ENCODE measurements around the gene CYYR1. TPM values are rescaled to one million over a fixed set of nuclear protein-coding genes. Genes with fewer than 3 reads are reported as not detected.

Gene CYYR1
- total RNA-seq = 24.1 and 28.2 TPM in 2 replicates

DNA sequence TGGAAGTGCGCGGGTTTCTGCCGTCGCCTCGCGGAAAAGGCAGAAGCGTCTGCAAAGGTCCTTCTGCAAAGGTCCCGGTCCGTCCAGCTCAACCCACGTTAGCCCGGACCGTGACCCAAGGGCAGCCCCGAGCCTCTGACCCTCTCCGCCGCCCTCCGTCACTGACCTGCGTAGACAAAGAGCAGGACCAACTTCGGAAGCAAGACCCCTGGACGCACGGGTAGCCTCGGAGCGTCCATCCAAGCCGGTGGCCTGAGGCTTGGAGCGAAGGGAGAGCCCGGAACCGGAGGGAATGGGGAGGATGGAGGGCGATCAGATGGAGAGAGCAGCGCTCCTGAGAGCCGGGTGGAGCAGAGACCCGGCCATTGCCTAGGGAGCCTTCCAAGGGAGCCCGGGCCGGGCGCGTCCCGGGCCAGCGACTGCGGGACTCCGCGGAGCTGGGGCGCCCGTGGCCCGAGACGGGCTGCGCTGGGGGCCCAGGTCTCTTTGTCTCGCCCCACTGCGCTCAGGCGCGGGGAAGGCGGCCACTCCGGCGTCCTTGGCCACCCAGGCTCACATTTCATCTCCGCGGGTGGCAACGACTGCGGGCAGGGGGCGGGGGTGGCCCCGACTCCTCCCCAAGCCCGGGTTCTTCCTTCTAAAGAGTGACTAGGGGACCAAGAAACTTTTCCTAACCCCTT lies at the start of gene CYYR1:
Gene CYYR1 (minus strand): TSS at position 585 of the 680 bp plus-strand sequence. CDS start 346 bp downstream, at position 239.
- DNase-seq (ENCODE audit: extremely low read depth, low read depth, low spot score) = no peak

DNA sequence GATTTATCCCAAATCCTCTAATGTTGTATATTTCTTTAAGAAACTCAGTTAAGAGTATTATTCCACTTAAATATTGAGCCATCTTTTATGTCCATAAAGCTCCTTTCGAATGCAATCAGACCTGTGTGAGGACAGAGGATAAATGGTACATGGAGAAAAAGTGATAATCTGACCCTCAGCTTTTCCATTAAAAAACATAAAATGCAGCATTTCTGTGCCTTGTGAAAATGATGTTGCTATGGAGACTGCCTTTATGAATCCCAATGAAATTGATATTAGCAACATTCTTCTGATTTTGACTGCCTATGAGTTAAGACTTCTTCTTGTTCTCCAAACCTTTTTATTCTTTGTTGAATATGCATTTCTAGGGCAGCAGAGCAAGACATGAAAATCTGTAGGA lies 44.1 kb upstream of the CYYR1 start:
- DNase-seq (ENCODE audit: extremely low read depth, low read depth, low spot score) = no peak

DNA sequence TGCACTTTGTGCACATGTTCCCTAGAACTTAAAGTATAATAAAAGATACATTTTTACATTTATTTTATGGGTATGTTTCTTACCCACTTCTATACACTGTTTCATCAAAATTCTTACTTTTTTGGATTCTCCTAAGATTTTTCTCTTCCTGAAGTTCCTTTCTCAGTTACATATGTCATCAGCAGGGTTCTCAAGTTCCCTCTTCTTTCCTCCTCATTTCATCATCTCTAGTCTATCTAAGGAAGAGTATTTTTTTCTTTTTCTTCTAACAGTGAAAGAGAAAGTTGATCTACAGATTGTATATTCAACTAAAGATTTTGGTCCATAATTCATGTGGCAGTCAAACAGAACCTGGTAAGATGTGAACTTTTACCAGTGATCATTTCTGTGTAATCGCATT lies 41.2 kb upstream of the CYYR1 start:
- no peak for DNase-seq (ENCODE audit: extremely low read depth, low read depth, low spot score)

DNA sequence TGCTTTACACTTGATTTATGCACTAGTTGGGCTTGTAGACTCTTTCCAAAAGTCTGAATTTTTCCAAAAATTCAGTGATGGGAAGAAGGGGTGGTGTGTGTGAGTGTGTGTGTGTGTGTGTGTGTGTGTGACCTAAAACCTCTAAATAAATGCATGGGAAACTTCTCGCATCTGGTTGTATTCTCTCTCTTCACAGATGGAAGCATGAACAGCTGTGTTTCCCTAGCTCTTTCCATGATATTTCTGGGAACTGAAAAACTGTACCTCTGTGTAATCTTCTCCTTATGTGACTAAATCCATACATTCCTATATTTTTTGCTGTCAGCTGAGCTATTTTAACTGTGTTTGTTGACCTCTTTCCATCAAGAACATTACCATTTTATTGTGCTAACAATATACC lies 26.2 kb upstream of the CYYR1 start:
- DNase-seq (ENCODE audit: extremely low read depth, low read depth, low spot score) = no peak

DNA sequence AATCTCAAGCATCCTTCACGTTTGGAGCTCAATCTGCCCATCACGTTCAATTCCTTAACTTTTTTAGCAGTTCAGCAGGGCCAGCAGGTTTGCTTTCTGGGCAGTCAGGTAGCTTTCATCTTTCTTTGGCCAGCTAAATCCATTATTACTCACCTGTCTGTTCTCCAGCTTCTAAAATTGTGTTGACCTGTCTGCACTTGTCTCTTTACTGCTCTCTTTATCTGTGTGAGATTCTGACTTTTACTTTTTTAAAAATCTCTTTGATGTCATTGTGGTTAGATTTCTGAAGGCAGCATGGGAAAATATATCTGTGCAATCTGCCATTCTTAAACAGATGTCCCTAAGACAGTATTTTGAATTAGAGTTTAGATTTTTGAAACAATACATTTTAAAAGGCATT lies 24.9 kb upstream of the CYYR1 start:
- no peak for DNase-seq (ENCODE audit: extremely low read depth, low read depth, low spot score)

DNA sequence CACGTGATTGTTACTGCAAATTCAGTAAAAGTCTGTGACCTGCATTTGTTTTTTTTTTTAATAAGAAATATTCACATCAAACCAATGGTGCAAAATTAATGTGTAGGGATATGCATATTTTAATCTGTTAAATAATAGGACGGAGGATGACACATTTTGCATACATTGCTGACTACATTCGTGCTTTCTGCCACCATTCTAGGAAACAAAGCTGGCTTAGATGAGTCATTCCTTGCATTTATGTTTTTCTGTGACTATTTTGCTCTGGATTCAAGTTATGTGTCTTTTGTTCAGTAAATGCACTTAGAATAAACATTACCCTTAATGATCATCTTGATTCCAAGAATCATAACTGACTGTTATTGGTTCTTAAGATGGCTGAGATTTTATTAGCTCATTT lies 23.9 kb upstream of the CYYR1 start:
- no peak for DNase-seq (ENCODE audit: extremely low read depth, low read depth, low spot score)

DNA sequence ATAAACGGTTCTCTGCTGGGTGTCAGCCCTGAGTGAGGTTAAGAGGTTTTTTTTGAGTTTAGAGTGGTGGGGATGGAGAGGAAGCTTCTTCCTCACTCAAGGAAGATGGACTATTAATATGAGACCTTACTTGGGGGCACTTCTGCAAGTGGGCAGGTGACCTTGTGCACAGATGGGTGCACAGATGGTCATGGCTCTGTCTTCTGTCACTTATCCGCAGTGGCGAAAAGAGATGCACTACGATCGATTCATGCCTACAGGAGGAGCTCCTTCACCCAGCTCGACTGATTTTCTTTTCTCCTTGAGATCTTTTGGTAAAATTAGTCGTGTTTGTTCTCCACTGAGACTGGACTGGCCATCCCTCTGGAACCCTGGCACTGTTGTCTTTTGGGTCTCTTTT lies 22.9 kb upstream of the CYYR1 start:
- DNase-seq (ENCODE audit: extremely low read depth, low read depth, low spot score) = no peak

DNA sequence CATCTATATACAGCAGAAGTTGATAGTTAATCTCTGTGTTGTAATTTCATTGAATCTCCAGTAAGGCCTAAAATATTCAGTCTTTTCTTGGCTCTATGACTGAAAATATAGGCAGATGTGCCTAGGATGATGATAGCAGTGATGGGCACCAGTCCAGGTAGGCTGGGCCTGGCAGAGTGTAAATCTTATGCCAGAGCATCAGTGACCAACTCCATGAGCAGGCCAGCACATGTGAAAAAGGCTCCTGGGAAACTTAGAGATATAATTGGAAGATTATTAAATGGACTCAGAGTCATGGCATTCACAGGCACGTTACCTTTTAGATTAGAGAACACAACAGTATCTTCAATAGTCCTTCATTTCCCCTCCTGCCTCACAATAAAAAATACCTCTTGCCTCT lies 20.7 kb upstream of the CYYR1 start:
- DNase-seq (ENCODE audit: extremely low read depth, low read depth, low spot score) = no peak

DNA sequence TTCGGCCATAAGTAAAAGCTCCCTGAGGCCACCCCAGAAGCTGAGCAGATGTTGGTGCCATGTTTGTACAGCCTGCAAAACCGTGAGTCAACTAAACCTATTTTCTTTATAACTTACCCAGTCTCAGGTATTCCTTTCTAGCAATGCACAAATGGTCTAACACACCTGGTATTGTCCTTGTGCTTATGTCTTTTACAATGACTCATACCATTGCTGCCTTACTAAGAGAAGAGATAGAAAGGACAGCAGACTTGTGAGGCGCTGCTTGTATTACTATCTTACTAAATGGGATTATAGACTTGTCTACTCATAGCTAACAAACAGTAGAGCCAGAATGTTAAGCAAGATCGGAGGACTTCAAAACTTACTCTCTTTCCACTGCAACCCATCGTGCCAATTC lies 18.5 kb upstream of the CYYR1 start:
- DNase-seq (ENCODE audit: extremely low read depth, low read depth, low spot score) = no peak

DNA sequence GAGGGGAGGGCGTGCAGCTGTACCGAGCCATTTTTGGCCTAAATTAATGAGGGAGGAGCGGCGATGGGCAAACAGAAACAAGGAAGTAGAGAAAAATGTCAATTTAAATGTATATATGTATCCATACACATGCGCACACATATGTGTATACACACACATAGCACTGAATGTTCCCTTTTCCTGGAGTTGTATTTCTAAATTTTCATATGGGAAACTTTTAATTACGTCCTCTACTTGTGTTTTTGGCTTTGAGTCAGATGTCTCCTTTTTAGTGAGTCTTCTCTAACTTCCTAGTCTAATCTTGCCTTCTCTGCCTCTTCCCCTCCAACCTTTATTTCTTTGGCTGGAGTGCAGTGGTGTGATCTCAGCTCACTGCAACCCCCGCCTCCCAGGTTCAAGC lies 15.4 kb upstream of the CYYR1 start:
- no peak for DNase-seq (ENCODE audit: extremely low read depth, low read depth, low spot score)

DNA sequence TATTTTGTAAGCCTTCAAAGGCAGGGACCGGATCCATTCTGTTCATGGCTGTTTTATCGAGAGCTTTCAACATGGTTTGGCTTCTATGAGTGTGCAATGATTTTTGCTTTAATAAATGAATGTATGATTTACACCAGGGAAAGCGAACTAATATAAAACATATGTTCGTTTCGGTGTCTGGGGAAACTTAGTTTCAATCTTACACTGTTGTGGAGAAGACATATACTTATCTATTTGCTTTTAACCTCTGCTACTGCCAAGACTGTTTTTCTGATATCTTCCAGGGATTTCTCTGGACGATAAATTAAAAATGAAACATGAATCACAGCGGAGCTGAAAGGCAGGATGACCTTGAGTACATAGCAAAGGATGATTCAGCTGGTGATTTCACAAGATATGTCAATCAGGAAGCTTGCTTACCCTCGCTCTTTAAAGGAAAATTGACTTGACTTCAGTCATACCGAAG lies 14.7 kb upstream of the CYYR1 start:
- no peak for DNase-seq (ENCODE audit: extremely low read depth, low read depth, low spot score)

DNA sequence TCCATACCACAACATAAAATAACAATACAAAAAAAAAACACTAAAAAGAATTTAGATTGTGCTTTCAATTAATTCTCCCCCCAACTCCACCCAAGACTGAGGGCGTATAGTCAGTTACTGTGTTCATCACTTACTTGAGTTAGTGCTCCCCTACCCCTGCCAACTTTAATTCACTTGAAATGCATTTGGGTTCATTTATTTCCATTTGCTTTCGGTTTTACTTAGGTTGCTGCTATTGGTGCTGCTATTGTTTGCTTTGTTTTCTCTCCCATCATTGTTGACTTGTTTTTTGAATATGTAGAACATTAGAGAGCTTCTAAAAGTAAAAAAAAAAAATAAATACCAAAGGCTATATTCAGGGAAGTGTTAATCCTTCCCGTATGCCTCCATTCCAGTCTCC lies 10.7 kb upstream of the CYYR1 start:
- DNase-seq (ENCODE audit: extremely low read depth, low read depth, low spot score) = no peak

DNA sequence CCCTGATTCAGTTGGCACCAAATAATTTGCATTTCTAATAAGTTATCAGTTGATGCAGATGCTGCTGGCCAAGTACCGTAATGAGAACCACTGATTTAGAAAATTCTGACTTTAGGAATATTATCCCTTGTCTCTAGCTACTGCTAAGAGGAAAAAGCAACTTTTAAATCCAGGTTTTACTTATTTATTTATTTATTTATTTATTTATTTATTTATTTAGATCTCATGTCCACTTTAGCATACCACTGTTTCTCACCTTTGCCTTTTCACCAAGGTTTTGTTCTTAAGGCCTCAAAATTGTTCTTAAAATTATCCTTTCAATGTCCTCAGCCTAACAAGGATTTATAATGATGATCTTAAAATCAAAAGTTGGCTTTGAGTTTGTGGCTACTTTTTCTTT lies 8.7 kb upstream of the CYYR1 start:
- DNase-seq (ENCODE audit: extremely low read depth, low read depth, low spot score) = no peak

DNA sequence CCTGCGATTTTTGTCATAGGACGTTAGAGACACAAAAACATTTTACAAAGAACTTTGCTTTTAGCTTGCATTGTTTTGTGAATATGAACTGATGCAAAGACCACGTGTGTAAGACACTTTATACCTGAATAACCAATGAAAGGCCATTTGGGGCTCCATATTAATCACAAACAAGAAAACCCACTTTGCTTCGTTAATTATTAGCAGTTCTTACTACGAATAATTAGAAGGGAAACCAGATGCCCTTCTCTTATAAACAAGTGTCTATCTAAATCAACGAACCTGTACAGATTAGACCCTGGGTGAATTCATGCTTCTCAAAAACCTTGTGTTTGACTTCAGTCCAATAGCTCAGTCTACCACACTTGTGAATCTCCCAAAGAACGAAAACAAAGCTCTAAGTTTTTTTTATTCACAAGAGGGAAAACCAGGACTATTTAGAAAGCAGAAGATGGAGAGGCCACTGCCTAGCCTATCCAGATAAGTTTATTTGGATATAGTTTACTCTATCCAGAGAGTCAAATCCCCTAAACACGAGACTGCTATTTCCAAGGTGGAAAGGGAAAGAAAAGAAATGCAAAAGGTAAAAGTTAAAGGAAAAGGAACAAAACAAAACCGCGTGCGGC lies 897 bp downstream of the CYYR1 start:
- no peak for DNase-seq (ENCODE audit: extremely low read depth, low read depth, low spot score)

DNA sequence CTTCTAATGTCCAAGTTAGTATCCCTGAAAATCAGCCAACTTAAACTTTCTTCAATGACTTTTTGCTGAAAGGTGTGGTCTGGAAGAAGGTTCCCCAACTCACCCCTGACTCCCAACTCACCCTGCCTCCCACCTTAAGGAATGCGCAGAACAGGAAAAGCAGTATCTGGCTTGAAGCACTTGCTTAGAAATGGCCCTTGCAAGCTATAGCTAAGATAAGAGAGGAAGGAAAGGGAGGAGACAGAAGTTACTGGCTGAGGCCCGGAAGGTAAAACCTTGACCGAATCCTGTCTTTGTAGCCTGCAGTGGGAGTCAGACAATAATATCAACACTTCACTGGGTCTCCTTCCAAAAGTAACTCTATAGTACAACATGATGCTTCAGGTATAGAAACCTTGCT lies 2.9 kb downstream of the CYYR1 start:
- no peak for DNase-seq (ENCODE audit: extremely low read depth, low read depth, low spot score)

DNA sequence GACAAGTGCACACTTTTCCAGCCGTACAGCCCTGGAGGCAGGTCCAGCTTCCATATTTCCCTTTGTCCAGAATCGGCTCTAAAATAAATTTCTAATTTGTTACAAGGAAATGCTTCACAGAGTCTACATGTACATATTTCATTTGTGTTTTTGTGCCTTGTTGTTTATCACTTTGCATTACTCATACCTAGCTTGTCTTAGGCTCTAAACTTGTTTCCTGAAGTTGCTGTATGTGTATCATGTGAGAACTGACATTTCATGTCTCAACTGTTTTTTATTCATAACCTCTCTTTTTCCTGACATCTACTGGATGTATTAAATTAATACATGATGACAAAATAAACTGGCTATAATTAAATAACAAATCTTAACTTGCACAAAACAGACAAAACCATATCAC lies 7.5 kb downstream of the CYYR1 start:
- no peak for DNase-seq (ENCODE audit: extremely low read depth, low read depth, low spot score)

DNA sequence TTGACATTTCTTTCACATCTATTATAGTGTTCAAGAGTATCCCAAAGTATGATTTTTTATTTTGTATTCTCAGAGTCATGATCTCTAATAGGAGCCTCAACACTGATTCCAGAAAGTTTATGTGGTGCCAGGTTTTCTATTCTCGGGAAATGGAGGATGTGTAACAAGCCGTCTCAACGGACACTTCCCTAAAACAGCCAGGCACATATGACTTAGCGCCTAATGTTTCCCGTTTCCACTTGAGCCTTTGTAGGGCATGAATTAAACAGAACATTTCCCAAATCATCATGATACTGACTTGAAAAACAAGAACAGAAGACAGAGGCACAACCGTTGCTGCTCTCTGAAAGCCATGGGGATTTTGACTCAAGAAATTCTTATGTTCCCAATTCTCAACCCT lies 8.0 kb downstream of the CYYR1 start:
- DNase-seq (ENCODE audit: extremely low read depth, low read depth, low spot score) = no peak

DNA sequence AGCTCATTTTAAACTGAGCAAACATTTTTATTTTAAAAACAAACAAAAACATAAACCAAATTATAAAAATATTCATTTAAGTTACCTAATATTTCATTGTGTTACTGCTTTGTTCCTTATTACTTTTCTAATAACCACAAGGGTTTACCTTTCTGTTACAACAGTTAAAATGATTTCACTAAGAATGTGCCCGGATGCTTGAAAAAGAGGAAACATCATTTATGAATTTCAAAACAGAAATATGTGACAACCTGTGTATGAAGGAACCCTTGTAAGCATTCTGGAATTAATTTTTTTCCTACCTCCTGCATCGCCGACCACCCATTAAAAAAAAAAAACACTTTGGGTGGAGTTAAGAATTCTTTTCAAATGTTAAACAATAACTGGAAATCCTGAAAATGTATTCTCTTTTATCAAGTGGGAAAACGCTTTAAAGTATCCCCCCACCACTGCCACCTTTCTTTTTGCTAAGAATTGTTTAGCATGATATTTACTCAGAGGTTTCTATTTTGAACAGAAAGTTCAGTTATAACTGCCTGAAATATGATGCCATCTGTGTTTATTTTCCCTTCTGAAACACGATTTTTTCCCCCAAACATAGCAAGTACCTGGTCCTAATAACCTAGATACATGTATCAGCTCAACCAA lies 9.1 kb downstream of the CYYR1 start:
- DNase-seq (ENCODE audit: extremely low read depth, low read depth, low spot score) = no peak

DNA sequence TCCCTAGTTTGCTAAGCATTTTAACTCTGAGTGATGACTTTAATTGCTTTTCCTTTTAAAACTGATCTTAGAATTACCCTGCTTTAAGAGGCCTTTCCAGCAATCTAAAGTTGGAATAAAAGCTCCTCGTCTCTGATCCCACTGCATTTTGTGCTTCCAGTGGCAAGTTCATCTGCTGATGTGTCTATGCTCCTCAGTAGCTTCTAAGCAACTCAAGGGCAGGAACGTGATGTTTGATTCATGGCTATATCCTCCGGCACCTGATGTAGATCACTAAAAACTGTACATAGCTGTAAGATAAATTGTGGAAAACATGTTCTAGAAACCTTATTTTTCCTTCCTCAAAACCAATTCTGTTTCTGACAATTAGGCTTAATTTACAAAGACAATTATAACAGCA lies 12.5 kb downstream of the CYYR1 start:
- DNase-seq (ENCODE audit: extremely low read depth, low read depth, low spot score) = no peak

DNA sequence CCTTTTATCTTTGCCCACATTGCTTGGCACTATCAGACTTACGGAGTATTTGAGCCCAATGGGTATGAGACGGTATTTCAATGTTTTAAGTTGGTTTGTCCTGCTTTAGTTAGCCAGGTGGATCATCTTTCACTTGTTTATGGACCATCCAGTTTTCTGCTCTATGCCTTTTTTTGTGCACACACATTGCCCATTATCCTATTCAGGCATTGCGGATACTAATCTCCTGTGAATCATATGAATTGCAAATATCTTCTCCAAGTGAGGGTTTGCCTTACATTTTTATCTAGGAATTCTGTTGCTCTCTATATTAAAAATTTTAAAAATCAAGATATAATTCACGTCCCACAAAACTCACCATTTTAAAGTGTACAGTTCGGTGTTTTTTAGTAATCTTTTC lies 14.0 kb downstream of the CYYR1 start:
- no peak for DNase-seq (ENCODE audit: extremely low read depth, low read depth, low spot score)

DNA sequence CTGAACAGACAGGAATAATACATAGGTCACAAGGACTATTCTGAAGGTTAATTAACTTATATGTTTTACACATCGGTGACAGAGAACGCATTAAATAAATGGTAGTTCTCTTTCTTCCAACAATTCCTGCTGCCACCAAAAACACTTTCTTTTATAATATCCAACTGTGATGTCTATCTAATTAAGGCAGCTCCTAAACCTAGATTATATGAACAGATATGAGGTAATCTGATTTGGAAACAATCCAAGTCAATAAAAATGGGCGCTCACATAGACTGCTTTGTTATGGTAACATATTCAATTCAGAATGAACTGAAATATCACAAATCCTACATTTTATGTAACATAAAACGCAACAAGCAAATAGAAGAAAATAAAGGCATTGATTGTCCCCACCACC lies 16.0 kb downstream of the CYYR1 start:
- DNase-seq (ENCODE audit: extremely low read depth, low read depth, low spot score) = no peak

DNA sequence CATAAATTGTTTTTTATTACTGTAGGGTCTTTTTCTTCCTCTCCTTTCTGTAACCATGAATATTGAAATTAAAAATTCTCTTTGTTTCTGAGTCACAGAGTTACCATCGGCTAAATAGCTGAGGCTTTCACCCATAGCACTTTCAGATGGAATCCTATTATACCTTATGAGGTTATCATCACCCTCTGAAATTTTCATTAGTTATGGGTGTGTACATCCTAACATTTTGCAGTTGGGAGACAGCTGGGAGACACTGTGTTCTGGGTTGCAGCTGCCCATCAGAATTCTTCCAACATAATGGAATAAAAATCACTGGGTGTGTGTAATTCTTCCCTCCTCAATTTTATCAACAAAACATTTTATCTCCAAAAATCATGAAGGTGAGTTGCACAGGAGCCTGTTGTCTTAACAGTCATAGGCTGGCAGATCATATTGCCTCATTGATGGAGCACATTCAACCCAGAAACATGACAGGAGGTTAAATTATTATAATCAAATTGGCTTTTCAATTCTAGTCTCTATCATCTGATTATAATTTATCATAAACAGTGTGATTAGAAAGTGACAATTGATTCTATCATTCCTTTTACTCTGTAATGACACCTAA lies 17.4 kb downstream of the CYYR1 start:
- no peak for DNase-seq (ENCODE audit: extremely low read depth, low read depth, low spot score)

Data from glomerular endothelial cell (primary cell).